Pancreas (tissue), 10 donors: ENCODE results near the gene CBLN1. TPM values are rescaled to one million over a fixed set of nuclear protein-coding genes. Genes with fewer than 3 reads are reported as not detected.

Experiments
- ATAC-seq, 4 donors: fragments of 200-7000 bp; cut with Tn5 transposase; one replicate each; pipeline versions ENCODE4 v1.8.0 to v1.9.1; 2020; ENCODE audit warnings: mild to moderate bottlenecking in 4 of 4, moderate library complexity in 4 of 4
- DNase-seq, 6 donors: peaks; one replicate each; pipeline ENCODE4 v3.0.0-alpha.2; 2020
- FAIRE-seq: peaks from 2 replicates; lab custom pipeline; 2012; peaks lifted over from hg19 to GRCh38; lab: Jason Lieb, UNC
- H3K27ac ChIP-seq, 4 donors: fragments of 200-600 bp; sonication (generic); 1 replicate in 3 of 4; 2 replicates in 1 of 4; pipeline versions ENCODE4 v1.5.0 to v1.8.0; 2020
- H3K27me3 ChIP-seq, 4 donors: fragments of 200-600 bp; one replicate each; pipeline ENCODE4 v1.8.0; 2021
- H3K36me3 ChIP-seq, 3 donors: fragments of 200-600 bp; sonication (generic) in 1 of 3; one replicate each; pipeline versions ENCODE4 v1.5.0 to v1.8.0; 2020 to 2021
- H3K4me1 ChIP-seq, 3 donors: fragments of 200-600 bp; one replicate each; pipeline ENCODE4 v1.8.0; 2021
- H3K4me3 ChIP-seq, 4 donors: fragments of 200-600 bp; sonication (generic) in 2 of 4; one replicate each; pipeline versions ENCODE4 v1.5.0 to v1.8.0; 2020 to 2021
- H3K9me3 ChIP-seq, 4 donors: fragments of 200-600 bp; one replicate each; pipeline ENCODE4 v1.8.0; 2021
- CTCF ChIP-seq, 4 donors: fragments of 200-600 bp; sonication (generic) in 3 of 4; IDR thresholded peaks; one replicate each; pipeline versions ENCODE4 v1.5.0 to v1.8.0; 2021; ENCODE audit warnings: antibody characterized with exemption in 4 of 4
- WGBS, 2 donors: extraction: QIAGEN DNeasy Blood & Tissue Kit; methylation state at CpG; one replicate each; pipeline ENCODE4 v1.1.7; 2013; 5-methylcytosine and 5-hydroxymethylcytosine counted together
- intact Hi-C, 3 donors: fragments of 100-400 bp; cut with DNase I; formaldehyde crosslinking; loops; one replicate each; pipeline versions ENCODE4 v1.11.1 to v1.14.2; 2022
- polyA plus RNA-seq, 2 donors: library from polyadenylated mRNA; stranded (reverse); fragments of 200-250 nt; gene quantifications; one replicate each; pipeline ENCODE4 v1.2.3, GENCODE V29; 2013
- total RNA-seq, 6 donors: library from RNA; stranded (reverse); fragmentation: NEBNext Ultra II Directional in 4 of 6; extraction: Animal tissue kit (Norgen Biotek cat#: 25700) in 4 of 6; gene quantifications; one replicate each; pipeline versions ENCODE4 v1.2.1 to v1.2.4, GENCODE V29; 2021 to 2023
- donor health status: healthy with polysubstance abuse.
- donor health status: DM: no; HTN: no; CAD: no; lungs with moderate emphysema.
- donor health status: DM: no; HTN: no; CAD: no.
- donor health status: control.
- donor health status: control.
- donor health status: Bipolar disorder and iron deficiency.
- donor health status: DM: yes; HTN: yes; CAD: no.
- donor health status: DM: no; HTN: no; CAD: no.
- donor health status: DM: no; HTN: no; CAD: no.
- donor health status: DM: yes; HTN: yes; CAD: no.

Gene CBLN1
- total and polyA plus RNA-seq, 8 donors, result 0.28 to 2.1 (median 0.60) TPM

GRCh38 chr16:49292413-49292812 lies 10.8 kb upstream of the CBLN1 start:
- no peak for ATAC-seq
- Histone ChIP-seq H3K4me3 (no peak overlapping the region), H3K27me3 (no peaks in the 10 kb centered on the region), H3K27ac (no peak overlapping the region), H3K36me3 (no peaks in the 10 kb centered on the region), H3K4me1 (no peaks in the 10 kb centered on the region), H3K9me3 (no peaks in the 10 kb centered on the region)
- FAIRE-seq, result no peak
- 69 to 83% methylated on average over 2 of the region's 2 CpGs for WGBS, 2 donors
- intact Hi-C loops, result no loop called here
- no peak for DNase-seq
- no peak for TF ChIP-seq CTCF (IDR thresholded peaks at IDR 0.05)

GRCh38 chr16:49287572-49287971 lies 5.9 kb upstream of the CBLN1 start:
- Histone ChIP-seq H3K9me3 (no peaks in the 10 kb centered on the region), H3K4me3 (no peak overlapping the region), H3K27me3 (no peaks in the 10 kb centered on the region), H3K36me3 (no peaks in the 10 kb centered on the region), H3K27ac (no peak overlapping the region), H3K4me1 (peaks cover 0 to 6% (median 4%) of the 10 kb centered on the region in 3 donors)
- no peak for ATAC-seq
- 61 to 67% methylated on average over 3 of the region's 3 CpGs for WGBS, 2 donors
- FAIRE-seq, result no peak
- no peak for TF ChIP-seq CTCF (IDR thresholded peaks at IDR 0.05)
- intact Hi-C loops, result no loop called here
- no peak for DNase-seq

- DNase-seq, result no peak
- no peak for FAIRE-seq
- H3K27me3 ChIP-seq, result peaks cover 0 to 5% (median 0%) of the 10 kb centered on the region in 4 donors
- no peak for ATAC-seq
- peaks cover 0 to 12% (median 4%) of the 10 kb centered on the region in 3 donors for H3K4me1 ChIP-seq
- no peak overlapping the region for H3K27ac ChIP-seq
- TF ChIP-seq CTCF (IDR thresholded peaks at IDR 0.05), result no peak
- WGBS, 2 donors, result 55 to 64% methylated on average over 4 of the region's 4 CpGs
- no peak overlapping the region for H3K4me3 ChIP-seq
- intact Hi-C loops, result no loop called here
- H3K9me3 ChIP-seq, result no peaks in the 10 kb centered on the region
- no peaks in the 10 kb centered on the region for H3K36me3 ChIP-seq
Observed at GRCh38 chr16:49284962-49285361, 3.3 kb upstream of the CBLN1 start.

GRCh38 chr16:49283376-49284049 lies 1.9 kb upstream of the CBLN1 start:
- Histone ChIP-seq H3K4me3 (peak overlapping the region in 2 of 4 donors; percentile 44 to 59), H3K27me3 (peaks cover 0 to 10% (median 4%) of the 10 kb centered on the region in 4 donors), H3K27ac (no peak overlapping the region), H3K9me3 (no peaks in the 10 kb centered on the region), H3K4me1 (peaks cover 0 to 12% (median 4%) of the 10 kb centered on the region in 3 donors), H3K36me3 (no peaks in the 10 kb centered on the region)
- ATAC-seq (no peak), DNase-seq (no peak), FAIRE-seq (no peak)
- 6 to 10% methylated on average over 24 to 25 of the region's 25 CpGs for WGBS, 2 donors
- intact Hi-C loops, result no loop called here
- no peak for TF ChIP-seq CTCF (IDR thresholded peaks at IDR 0.05)
